ENCODE measurements around the gene ELN.

Gene ELN

GRCh38 chr7:74061840-74062539 is 34.0 kb downstream of the ELN start:
- peak; percentile 75 for DNase-seq (ENCODE audit: low spot score)

GRCh38 chr7:74063223-74063641 is 35.3 kb downstream of the ELN start:
- DNase-seq (ENCODE audit: low spot score), result no peak

- no peak for DNase-seq (ENCODE audit: low spot score)
Measured at GRCh38 chr7:74063646-74064045, 35.7 kb downstream of the ELN start.

GRCh38 chr7:74064696-74065095 is 36.7 kb downstream of the ELN start:
- DNase-seq (ENCODE audit: low spot score), result no peak

DNA sequence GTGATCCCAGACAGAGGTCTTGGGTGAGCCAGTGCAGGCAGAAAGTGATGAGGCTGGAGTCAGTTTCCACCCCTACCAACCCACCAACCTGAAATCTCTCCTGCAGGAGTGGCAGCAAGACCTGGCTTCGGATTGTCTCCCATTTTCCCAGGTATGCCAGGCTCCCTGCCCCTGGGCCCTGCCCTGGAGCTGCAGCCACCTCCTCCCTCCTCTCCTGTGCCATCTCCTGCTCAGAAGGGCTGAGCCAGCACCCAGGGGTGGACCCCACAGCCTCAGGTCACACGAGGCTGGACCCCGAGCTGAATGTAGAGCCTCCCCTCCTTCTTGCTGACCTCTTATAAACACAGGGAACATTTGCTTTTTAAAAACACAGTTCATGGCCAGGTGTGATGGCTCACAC is 38.7 kb downstream of the ELN start:
- DNase-seq (ENCODE audit: low spot score), result no peak

GRCh38 chr7:74068378-74069085 is 40.6 kb downstream of the ELN start:
- no peak for DNase-seq (ENCODE audit: low spot score)

DNA sequence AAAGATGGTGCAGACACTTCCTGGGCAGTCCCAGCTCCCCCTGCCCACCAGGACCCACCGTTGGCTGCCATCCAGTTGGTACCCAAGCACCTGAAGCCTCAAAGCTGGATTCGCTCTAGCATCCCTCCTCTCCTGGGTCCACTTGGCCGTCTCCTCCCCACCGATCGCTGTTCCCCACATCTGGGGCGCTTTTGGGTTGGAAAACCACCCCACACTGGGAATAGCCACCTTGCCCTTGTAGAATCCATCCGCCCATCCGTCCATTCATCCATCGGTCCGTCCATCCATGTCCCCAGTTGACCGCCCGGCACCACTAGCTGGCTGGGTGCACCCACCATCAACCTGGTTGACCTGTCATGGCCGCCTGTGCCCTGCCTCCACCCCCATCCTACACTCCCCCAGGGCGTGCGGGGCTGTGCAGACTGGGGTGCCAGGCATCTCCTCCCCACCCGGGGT is 41.1 kb downstream of the ELN start:
- DNase-seq (ENCODE audit: low spot score), result no peak

DNA sequence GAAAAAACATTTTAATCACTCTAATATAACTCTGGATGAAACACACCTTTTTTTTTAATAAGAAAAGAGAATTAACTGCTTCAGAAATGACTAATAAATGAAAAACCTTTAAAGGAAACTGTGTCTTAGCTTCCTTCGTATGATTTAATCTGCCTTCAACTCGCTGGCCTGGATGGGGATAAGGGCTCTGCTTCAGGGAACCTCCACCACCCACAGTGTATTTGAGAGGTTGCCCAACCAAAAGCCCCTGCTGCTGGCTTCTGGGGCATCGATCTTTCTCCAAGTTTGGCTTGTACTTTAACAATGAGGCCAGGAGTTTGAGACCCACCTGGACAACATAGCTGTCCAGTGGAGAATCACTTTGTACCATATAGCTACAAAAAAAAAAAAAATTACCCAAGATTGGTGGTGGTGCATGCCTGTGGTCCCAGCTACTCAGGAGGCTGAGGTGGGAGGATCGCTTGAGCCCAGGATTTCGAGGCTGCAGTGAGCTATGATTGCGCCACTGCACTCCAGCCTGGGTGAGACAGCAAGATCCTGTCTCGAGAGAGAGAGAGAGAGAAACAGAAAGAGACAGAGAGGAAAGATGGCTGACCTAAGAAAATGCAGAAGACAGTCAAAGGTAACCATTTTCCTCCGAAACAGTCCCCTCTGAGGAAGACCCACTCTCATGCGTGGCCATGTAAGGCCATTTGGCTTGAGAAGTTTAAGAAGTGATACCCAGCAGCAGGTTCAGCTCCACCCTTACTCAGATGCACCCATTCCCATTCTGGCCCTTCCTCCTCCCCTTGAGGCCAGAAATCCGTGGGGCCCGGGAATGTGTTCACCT is 42.0 kb downstream of the ELN start:
- DNase-seq (ENCODE audit: low spot score), result no peak

DNA sequence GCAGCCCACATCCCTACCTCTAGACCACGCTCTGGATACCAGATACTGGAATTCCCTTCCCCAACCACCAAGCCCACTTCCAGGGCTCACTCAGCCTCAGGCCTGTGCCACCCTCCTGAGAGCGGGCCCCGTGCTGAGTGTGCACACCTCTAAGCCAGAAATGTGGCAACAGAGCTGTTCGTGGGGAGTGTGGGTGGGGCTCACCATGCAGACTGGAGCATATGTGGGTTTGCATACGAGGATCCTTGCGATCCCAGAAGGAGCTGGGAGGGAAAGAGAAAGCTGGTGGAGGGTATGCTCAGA is 42.6 kb downstream of the ELN start:
- DNase-seq (ENCODE audit: low spot score), result no peak

GRCh38 chr7:74071121-74071520 is 43.1 kb downstream of the ELN start:
- no peak for DNase-seq (ENCODE audit: low spot score)

DNA sequence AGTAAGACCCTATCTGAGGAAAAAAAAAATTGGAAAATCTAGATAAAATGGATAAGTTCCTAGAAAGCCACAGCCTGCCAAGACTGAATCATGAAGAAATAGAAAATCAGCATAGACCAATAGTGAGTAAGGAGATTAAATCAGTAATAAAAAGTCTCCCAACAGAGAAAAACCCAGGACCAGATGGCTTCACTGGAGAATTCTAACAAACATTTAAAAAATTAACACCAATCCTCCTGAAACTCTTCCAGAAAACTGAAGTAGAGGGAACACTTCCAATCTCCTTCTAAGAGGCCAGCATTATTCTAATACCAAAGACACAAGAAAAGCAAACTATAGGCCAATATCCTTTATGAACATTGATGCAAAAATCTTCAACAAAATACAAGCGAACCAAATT is 46.8 kb downstream of the ELN start:
- no peak for DNase-seq (ENCODE audit: low spot score)

DNA sequence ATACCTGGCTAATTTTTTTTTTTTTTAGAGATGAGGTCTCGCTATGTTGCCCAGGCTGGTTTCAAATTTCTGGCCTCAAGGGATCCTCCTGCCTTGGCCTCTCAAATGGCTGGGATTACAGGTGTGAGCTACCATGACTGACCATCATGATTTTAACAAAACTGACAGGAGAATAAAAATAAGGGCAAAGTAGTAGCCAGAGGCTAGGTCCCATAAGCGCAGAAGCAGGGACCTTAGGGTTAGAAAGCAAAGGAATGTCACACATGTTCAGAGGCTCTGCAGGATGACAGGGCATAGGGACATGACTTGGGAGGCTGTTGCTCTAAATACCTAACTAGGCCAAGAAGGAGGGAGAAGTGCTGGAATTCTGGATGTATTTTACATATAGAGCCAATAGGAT is 50.5 kb downstream of the ELN start:
- DNase-seq (ENCODE audit: low spot score), result no peak

- no peak for DNase-seq (ENCODE audit: low spot score)
Measured at GRCh38 chr7:74082770-74083116, 54.8 kb downstream of the ELN start.

- DNase-seq (ENCODE audit: low spot score), result peak; percentile 81
Measured at GRCh38 chr7:74083117-74083876, 55.3 kb downstream of the ELN start, which contains the start of gene LIMK1. Gene LIMK1 (plus strand): TSS chr7:74083804. CDS start chr7:74083991, 187 bp downstream.

DNA sequence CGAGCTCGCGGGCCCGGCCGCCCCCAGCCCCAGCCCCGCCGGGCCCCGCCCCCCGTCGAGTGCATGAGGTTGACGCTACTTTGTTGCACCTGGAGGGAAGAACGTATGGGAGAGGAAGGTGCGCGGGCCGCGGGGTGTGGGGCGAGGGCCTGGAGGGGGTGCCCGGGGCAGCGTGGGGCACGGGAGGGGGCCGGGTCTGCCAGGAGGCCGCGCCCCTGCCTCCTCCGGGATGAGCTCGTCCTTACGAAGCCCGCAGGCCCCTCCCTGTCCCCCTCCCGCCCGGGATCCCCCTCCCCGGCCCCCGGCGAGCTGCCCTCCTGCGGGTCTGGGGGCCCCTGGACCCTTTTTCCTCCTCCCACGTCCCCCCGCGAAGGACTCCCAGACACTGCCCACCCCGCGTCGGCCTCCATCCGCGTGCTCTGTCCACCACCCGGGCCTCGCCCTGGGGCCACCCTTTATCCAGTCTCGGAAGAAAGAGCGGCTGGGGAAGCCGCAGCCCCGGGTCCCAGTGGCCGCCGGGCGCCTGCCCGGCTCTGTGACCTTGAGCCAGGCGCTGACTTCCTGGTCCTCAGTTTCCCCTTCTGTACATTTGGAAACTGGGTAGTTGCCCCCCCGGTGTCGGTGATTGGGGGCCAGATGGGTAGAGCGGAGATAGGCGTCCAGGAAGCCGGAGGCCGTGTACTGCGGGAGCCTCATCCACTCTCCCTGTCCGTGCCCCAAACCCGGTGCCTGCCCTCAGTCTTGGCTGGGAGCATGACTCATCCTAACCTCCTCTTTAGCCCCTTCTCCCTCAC is 56.2 kb downstream of the ELN start:
- peak; percentile 79 for DNase-seq (ENCODE audit: low spot score)

DNA sequence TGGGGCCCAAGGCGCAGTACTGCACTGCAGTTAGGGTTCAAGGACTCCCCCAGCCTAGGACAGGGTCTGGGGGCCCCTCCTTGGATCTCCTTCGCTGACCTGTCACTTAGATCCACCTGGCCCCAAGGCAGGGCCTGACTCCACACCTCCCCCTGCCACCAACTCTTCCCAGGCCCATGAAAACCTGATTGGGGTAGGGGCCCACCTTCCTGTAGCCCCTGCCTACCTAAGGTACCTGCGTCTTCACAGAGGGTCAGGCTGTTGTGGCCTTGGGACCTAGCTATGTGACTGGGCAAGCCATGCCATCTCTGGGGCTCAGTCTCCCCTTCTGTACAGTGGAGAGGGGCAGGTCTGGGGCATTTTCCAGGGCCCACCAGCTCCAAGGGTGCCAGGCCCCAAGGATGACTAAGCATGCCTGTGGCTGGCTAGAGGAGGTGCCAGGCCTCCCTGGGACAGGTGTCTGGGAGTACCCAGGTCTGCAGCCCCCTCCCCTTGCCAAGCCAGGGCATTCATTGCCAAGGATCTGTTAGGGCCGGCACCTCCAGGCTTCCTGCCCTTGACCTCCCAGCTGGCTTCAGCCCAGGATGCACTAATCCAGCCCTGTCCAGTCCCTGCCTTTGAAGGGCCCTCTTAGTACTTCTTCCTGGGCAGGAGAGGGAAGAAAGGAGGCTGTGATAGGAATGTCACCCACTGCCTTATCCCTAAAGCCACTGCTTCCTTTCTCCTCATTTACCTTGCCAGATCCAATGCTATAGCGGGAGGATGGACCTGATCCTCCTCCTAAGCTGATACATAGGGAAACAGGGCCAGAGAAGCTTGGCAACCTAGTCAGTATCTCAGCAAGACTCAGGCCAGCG is 57.0 kb downstream of the ELN start:
- no peak for DNase-seq (ENCODE audit: low spot score)

DNA sequence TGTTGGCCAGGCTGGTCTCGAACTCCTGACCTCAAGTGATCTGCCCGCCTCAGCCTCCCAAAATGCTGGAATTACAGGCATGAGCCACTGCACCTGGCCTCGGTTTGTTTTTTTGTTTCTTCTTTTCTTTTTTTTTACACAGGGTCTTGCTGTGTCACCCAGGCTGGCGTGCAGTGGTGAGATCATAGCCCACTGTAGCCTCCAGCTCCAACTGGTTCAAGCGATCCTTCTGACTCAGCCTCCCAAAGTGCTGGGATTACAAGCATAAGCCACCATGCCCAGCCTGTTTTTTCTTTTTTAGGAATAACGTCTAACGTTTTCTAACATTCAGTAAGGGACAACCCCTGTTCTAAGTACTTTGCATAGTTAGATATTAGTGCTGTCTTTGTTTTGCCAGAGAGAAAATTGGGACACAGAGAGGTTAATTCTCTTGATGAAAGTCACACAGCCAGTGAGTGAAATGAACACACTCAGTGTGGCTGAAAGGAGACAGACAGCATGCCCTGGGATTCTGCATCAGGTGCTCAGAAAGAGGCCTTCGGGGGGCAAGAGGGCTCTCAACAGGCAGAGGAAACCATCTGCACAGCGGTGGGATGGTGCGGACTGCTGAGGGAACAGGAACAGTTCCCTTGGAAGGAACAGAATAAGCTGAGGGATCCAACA is 59.9 kb downstream of the ELN start:
- DNase-seq (ENCODE audit: low spot score), result no peak

- no peak for DNase-seq (ENCODE audit: low spot score)
Measured at GRCh38 chr7:74092321-74092963, 64.5 kb downstream of the ELN start.

DNA sequence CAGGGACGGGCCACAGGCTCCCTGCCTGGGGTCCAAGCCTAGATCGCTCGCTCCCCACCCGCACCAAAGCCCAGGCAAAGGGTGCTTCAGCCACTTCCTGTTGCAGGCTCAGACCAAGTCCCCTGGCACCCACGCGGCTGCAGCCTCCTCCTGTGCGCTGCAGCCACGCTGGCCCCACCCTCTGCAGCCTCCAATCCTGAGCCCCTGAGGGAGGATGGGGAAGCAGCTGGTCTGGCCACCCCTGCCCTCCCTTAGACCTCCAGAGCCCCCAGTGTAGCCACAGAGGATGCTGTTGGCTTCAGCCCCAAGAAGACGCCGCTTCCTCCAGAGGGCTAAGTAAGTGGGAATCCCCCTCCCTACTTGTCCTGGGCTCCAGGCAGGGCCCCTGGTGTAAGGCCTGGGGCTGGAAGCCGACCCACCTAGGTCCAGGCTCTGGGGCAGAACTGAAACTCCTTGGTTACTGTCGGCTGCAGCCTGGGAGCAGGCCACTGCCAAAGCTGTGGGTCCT is 65.0 kb downstream of the ELN start:
- no peak for DNase-seq (ENCODE audit: low spot score)

All from SW480 (cell line).